SK-N-SH treated with all-trans-retinoic acid at 6 μM for 48 hours (cell line): ENCODE measurements around the gene SCEL.

Experiments used
- ARNTL ChIP-seq: fragments of 450-650 bp; formaldehyde crosslinking; IDR thresholded peaks from 2 replicates; pipeline ENCODE4 v1.5.0; 2020; ENCODE audit warnings: low read depth, mild to moderate bottlenecking, moderate library complexity, borderline replicate concordance
- ESRRG ChIP-seq: fragments of 250-450 bp; sonication (Bioruptor Pico); IDR thresholded peaks from 2 replicates; pipeline ENCODE4 v1.6.1; 2021; ENCODE audit warnings: mild to moderate bottlenecking
- PPARA ChIP-seq: fragments of 250-450 bp; sonication (Bioruptor Pico); IDR thresholded peaks from 2 replicates; pipeline ENCODE4 v1.5.0; 2020; ENCODE audit warnings: mild to moderate bottlenecking, borderline replicate concordance
- RARB ChIP-seq: fragments of 250-450 bp; sonication (Bioruptor Pico); IDR thresholded peaks from 2 replicates; pipeline ENCODE4 v1.8.0; 2021; ENCODE audit warnings: mild to moderate bottlenecking, moderate library complexity
- TOX ChIP-seq: fragments of 250-450 bp; sonication (Bioruptor Pico); IDR thresholded peaks from 2 replicates; pipeline ENCODE4 v1.8.0; 2021; ENCODE audit warnings: mild to moderate bottlenecking, moderate library complexity, borderline replicate concordance
- TSHZ2 ChIP-seq: fragments of 250-450 bp; sonication (Bioruptor Pico); IDR thresholded peaks from 2 replicates; pipeline ENCODE4 v1.5.0; 2020; ENCODE audit warnings: mild to moderate bottlenecking, moderate library complexity
- ZNF70 ChIP-seq: fragments of 450-650 bp; formaldehyde crosslinking; IDR thresholded peaks from 2 replicates; pipeline ENCODE4 v1.5.0; 2020; ENCODE audit warnings: mild to moderate bottlenecking, moderate library complexity
- TF ChIP-seq, protein P1 (sequence below): fragments of 250-450 bp; sonication (Bioruptor Pico); IDR thresholded peaks from 2 replicates; pipeline ENCODE4 v1.8.0; 2020; ENCODE audit warnings: mild to moderate bottlenecking, moderate library complexity, borderline replicate concordance

DNA sequence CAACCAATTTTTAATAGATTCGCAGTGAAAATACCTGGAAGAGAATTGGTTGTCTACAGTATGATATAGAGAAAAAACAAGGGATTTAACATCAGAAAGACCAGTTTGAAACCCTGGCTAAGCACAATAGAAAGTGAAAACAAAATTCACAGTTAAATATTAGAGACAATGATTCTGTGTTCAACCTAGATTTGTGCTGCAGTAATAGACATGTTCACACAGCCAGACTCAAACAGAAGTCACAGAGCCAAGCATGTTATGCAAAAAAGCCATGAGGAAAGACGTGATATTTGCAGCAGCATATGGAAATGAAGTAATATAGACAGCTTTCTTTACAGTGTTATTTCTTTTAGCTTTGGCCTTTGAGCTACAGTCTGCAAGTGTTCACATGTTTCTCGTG is 48.1 kb downstream of the SCEL start:
- TF ChIP-seq, protein P1, sequence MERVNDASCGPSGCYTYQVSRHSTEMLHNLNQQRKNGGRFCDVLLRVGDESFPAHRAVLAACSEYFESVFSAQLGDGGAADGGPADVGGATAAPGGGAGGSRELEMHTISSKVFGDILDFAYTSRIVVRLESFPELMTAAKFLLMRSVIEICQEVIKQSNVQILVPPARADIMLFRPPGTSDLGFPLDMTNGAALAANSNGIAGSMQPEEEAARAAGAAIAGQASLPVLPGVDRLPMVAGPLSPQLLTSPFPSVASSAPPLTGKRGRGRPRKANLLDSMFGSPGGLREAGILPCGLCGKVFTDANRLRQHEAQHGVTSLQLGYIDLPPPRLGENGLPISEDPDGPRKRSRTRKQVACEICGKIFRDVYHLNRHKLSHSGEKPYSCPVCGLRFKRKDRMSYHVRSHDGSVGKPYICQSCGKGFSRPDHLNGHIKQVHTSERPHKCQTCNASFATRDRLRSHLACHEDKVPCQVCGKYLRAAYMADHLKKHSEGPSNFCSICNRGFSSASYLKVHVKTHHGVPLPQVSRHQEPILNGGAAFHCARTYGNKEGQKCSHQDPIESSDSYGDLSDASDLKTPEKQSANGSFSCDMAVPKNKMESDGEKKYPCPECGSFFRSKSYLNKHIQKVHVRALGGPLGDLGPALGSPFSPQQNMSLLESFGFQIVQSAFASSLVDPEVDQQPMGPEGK (CRISPR knock-in tag), result no peak
- TF ChIP-seq ARNTL (CRISPR knock-in tag) (no peak), ZNF70 (no peak), TSHZ2 (CRISPR knock-in tag) (no peak), ESRRG (CRISPR knock-in tag) (no peak), RARB (CRISPR knock-in tag) (no peak), TOX (CRISPR knock-in tag) (no peak), PPARA (CRISPR knock-in tag) (no peak)
